Kidney glomerular epithelial cell (primary cell): ENCODE data around the gene MRPL33.

ENCODE experiments used
- DNase-seq: peaks from one replicate; lab custom pipeline; 2025; lab: John Stamatoyannopoulos, UW

Gene MRPL33

GRCh38 chr2:27776696-27777095 is 5.2 kb downstream of the MRPL33 start:
- DNase-seq, result no peak

GRCh38 chr2:27779417-27780055 is 8.0 kb downstream of the MRPL33 start:
- DNase-seq, result no peak

DNA sequence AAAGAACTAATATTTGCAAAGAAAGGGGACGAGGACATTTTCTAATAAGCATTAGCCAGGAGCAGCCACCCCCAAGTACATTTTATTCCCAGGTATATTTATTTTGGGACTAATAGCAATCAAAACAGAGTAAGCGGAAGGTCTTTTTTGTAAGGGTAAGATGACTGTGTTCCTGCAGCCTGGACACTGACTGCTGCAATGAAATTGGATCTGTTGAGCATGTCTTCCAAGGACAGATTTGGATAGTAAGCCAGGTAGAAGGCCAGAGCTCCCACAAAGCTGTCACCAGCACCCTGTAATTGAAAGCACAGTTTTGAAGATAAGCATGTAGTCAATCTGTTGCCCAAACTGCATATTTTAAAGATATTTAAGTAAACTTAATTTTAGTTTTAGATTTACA is 10.0 kb downstream of the MRPL33 start:
- no peak for DNase-seq

- no peak for DNase-seq
These were observed 11.2 kb downstream of the MRPL33 start for GRCh38 chr2:27782701-27783100.

GRCh38 chr2:27790796-27791195 is 19.3 kb downstream of the MRPL33 start:
- no peak for DNase-seq

- DNase-seq, result no peak
These were observed 21.2 kb downstream of the MRPL33 start for GRCh38 chr2:27792759-27793158.

GRCh38 chr2:27795093-27795834 is 23.7 kb downstream of the MRPL33 start:
- no peak for DNase-seq

DNA sequence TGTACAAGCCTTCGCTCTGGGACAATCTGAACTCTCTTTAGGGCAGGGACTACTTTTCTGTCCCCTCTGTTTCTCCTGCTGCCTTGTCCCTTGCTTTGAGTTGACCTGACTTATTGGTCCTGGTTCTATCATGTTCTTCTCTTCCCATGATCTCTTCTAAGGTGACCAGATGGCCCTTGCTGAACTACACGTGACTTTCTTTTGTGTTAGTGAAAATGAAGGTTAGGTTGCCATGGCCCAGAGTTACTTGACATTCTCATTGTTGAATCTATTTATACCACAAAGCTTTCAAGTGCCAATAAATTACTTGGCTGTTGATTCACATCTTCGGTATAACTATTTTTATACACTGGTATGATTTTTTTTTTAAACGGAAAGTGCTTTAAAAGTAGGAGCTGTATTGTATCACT is 24.4 kb downstream of the MRPL33 start:
- DNase-seq, result no peak

DNA sequence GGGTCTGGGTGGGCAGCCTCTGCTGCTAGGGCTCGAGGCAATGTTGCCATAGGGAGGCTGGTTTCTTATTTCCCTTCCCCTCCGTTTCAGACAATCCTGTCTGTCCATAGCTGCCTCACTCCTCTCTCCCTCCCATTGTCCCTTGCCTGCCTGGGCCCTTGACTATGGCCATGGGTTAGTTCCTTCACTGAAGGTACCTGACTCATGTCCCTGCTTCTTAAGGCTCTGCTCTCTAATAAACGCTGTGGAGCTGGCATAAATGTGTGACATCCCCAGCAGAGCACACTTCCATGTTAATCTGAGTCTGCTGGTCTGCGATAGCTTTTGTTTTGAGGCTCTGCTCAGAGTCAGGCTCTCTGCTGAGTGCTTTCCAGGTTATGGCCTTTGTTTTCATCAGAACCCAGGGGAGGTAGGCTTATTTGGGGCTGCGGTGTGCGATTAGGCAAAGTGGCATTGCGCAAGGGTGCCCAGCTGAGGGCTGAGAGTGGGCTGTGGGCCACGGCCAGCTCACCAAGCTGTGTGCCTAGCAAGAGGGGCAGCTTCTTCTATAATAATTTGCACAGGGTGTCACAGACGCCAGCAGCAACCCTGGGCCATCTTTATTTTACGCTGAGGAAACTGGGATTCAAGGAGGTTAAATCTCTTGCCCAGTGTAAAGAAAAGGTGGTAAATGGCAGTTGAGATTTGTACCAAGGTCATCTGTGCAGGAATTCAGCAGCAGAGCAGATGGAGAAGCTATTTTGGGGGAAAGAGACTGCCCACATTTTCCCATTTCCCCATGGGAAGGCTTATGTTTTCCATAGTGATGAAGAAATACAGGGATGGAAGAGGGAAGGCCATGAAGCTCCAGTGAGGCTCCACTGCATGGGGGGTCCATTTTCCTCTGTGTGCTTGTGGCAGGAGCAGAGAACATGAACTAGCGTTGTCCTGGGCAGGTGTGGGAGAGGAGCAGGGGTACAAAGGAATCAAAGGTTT is 25.6 kb downstream of the MRPL33 start:
- no peak for DNase-seq

DNA sequence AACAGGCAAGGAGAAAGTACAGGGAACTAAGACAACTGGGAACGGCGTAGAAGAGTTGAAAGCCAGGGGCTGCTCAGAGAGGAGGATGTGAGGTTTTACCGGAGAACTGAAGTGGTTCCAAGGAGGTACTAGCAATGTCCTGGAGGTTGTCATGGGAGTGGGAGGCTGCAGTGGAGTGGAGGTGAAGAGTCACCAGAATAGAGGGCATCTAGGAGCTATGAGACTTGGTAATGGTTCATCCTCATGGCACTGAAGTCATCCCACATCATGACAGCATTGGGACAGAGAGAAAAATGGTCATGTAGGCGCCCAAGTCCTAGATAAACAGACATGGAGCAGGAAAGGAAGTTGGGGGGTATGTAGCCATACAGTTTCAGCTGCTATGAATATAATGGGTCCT is 26.3 kb downstream of the MRPL33 start:
- no peak for DNase-seq

GRCh38 chr2:27798486-27798885 is 27.0 kb downstream of the MRPL33 start:
- DNase-seq, result no peak

DNA sequence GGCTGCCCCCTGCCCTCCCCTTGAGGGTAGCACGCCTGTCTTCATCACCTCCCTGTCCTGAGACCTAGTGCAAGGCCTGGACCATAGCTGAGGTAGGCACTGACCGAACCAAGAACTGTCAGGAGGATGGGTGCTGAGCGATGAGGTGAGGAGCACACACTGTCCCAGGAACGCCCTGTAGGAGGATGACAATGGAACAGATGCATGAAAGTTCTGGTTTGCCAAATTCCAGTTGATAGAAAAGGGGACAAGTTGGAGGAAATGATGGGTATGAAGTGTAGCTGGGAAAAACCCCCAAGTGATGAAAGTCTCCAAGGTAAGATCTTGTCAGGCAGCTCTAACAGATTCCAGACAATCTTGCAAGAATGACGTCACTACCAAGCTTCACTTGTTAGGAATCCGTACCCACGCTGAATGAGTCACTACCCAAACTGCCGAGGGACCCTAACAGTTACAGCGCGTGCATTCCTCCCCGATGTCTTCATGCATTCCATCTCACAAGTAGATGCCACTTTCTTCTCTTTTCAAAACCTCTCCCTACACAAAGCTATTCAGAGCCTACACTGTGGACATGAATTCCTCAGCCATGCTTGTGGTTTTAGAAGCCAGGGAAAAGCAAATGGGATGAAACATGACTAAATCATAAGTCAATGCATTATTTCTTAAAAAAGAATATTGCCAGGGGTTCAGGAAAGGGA is 27.6 kb downstream of the MRPL33 start:
- DNase-seq, result peak; percentile 100

DNA sequence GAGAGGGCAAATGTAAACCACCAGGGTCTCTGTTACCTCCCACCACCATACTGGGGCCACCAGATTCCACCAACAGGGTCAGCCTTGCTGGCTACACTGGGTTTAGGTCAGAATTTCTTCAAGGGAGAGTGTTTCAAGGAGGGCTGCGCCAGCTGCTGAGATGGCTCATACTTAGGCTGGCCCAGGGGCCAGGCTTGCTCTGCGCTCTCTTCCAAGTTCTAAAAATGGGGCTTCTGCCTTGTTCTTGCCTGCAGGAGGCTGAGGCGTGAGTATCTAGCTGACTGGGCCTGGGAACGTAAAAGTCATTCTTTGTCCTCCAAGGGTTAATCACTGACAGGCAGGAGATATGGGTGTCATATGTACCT is 28.1 kb downstream of the MRPL33 start:
- no peak for DNase-seq

GRCh38 chr2:27800856-27801255 is 29.3 kb downstream of the MRPL33 start:
- DNase-seq, result no peak

- no peak for DNase-seq
These were observed 31.0 kb downstream of the MRPL33 start for GRCh38 chr2:27802547-27802946.

DNA sequence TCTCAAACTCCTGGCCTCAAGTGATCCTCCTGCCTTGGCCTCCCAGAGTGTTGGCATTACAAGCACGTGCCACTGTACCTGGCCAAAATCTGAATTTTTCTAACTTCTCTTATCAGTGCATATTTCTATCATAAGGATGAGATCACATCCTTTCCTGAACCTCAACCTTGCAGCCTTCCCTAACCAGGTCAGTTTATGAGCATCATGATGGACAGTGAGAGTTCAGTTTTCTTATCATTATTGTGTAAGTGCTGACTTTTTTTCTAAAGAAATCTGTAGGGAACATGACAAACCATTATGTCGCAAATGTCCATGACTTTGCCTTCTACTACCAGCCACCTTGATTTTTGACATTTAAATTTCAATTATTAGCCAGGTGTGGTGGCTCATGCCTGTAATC is 31.5 kb downstream of the MRPL33 start:
- no peak for DNase-seq

- DNase-seq, result peak; percentile 32
These were observed 32.6 kb downstream of the MRPL33 start for GRCh38 chr2:27804146-27804545.

DNA sequence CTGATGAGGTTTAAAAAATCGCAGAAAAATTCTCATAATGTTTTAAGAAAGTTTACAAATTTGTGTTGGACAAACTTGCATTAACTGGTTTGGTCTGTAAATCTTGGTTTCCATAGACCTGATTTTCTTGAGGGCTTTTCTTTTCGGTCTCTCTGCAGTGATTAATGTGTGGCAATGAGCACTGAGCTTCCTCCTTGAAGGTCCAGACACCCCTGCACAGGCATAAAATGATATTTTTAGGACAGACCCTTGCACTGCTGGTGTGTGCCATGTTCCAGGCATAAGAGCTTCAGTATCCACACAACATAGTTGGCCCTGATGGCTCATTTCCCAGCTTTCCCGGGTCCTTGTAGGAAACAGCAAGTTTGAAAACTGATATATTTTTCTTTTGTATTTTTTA is 33.7 kb downstream of the MRPL33 start:
- DNase-seq, result no peak

DNA sequence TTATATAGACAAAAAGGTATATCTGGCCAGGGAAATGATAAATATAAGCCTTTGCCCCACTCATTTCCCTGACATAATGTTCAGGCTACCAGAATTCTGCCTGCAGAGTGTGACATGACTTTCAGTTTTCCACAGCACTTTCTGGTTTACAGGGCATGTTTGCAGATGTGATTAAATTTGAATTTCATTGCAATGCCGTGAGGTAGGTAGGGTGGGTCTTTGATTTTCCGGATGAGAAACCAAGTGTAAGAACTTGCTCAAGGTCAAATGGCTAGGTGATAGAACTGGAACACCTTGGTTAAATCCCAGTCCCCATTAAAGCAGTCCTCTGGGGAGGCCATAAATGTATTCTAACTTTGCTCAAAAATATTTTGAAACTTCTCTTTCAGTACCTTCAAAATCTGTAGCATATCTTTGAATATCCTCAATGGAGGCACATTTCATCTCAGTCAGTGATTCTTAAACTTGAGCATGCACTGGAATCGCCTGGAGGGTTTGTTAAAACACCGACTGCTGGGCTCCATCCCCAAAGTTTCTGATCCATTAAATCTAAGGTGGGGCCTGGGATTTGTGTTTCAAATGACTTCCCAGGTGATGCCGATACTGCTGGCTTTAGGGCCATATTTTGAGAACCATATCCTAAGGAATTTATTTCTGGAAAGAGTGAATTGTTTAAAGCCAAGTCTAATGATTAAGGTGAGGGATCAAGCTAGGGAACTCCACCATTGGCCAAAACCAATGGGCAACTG is 35.0 kb downstream of the MRPL33 start:
- DNase-seq, result peak; percentile 36

DNA sequence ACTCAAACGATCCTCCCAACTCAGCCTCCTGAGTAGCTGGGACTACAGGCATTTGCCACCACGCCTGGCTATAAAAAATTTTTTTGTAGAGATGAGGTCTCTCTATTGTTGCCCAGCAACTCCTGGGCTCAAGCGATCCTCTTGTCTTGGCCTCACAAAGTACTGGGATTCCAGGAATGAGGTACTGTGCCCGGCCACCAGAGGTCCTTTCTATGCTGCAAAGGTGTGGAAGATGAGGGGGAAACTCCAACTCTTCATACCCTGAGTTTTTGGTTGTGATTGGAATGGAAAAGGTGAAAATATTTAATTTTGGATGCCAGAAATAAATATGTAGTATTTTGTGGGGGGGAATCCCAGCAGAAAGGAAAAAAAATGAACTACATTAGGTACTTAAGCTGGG is 36.0 kb downstream of the MRPL33 start:
- DNase-seq, result peak; percentile 41

GRCh38 chr2:27808418-27808817 is 36.9 kb downstream of the MRPL33 start:
- DNase-seq, result no peak
